ENCODE data around the gene TMPRSS2. TPM values are rescaled to one million over a fixed set of nuclear protein-coding genes. Genes with fewer than 3 reads are reported as not detected.

TMPRSS2 gene
- total RNA-seq, 1 donor from 2014 or later = 0.07 TPM

DNA sequence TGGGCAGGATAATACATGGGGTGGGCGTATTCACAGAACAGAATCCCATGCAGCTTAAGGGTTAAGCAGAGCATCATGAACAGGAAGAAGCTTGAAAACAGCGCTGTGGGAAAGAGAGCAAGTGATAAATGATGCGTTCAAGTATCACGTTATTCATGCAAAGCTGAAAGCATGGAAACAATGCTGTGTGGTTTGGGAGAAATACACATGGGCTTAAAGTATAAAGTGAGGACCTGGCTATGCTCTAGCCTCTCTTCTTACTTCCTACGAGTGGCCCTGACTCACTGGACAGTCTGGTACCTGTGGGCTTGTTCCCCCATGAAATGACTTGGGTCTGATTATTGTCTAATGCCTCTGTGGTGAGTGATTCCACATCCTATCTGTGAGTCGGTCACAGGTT, 25.7 kb downstream of the TMPRSS2 start:
- intact Hi-C loops (cut with micrococcal nuclease) = no loop called here

DNA sequence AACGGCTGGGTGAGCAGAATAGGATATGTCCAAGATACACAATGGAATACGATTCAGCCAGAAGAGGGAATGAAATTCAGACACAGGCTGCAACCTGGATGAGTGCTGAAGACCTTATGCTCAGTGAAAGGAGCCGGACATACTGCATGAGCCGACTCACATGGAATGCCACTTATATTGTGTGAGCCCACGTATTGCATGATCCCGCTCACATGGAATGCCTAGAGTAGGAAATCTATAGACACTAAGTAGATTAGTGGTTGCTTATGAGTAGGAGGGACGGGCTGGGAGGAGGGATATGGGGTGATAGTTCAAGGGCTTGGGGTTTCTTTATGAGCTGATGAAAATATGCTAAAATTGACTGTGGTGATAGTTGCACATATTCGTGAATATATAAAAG, 26.8 kb downstream of the TMPRSS2 start:
- intact Hi-C loops (cut with micrococcal nuclease) = no loop called here

DNA sequence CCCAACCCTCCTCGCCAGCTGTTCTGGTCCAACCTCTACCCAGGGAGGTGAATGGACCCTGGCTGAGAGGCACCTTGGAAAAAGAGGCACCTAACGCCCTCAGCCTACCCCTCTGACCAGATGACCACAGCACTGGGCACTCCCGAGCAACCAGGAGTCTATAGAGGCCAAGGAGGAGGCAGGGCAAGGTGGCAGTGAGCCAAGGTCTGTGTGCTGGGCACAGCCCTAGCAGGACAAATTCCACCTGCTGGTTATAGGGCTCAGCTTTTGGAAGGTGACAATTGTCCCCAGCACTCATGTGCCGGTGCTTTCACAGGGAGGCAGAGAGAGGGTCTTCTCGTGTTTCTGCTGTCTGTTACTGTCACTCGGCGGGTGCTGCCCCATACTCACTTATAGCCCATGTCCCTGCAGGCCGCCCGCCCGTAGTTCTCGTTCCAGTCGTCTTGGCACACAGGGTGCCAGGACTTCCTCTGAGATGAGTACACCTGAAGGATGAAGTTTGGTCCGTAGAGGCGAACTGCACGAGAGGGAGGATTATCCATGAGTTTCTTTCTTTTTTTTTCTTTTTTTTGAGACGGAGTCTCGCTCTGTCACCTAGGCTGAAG, 27.8 kb downstream of the TMPRSS2 start:
- intact Hi-C loops (cut with micrococcal nuclease) = no loop called here

DNA sequence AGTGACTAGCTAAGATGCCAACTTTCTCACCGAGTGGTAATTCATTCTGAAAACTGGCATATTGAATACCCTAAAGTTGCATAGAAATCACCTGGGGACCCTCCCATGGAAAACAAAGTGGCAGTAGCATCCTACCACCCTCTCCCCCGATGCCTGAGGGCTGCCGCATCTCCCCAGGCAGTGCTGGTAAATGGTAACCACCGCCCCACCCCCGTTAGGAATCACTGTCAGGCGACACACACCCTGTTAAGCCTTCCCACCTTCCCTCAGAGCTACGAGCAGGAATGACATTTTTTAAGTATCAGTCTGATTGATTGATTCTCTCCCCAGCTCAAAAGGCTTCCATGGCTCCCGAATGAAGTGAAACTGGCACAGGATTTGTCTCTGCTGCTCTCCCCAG, 28.3 kb downstream of the TMPRSS2 start:
- intact Hi-C loops (cut with micrococcal nuclease) = no loop called here

DNA sequence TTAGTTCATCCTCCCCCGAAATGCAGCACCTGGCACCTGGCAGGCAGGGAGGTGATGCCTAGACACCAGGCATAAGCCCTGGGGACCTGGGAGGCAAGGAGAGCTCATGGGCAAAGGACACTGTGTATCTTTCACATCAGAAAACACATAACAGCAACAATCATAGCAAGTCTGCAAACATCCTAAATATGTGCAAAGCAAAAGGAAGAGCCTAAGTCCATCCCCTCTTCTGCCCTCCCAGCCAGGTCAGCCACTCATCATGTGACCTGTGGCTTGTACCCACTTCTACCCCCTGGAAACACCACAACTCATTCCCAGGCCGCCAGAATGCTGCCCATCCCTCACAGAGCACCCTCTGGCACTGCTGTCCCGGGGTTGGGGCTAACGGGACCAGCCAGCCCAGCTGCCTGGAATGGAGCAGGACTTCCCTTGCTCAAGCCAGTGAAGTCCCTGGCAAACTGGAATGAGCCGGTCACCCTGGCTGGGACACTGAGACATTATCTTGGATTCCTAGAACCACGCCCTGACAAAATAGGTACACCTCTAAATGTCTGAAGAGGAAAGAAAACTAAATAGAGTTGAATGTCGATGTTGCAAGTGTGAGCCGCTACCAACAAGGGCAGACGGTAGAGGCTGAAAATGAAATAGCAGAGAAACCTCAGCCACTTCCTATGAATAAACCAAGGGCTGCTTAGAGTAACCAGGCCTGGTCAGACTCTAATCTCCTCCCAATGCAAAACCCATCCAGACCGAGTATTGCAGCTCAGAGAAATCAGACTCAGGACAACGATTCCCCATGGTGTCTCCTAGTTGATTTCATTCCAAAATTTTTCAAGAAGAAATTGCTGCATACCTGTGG, 29.4 kb downstream of the TMPRSS2 start:
- intact Hi-C loops (cut with micrococcal nuclease) = no loop called here

DNA sequence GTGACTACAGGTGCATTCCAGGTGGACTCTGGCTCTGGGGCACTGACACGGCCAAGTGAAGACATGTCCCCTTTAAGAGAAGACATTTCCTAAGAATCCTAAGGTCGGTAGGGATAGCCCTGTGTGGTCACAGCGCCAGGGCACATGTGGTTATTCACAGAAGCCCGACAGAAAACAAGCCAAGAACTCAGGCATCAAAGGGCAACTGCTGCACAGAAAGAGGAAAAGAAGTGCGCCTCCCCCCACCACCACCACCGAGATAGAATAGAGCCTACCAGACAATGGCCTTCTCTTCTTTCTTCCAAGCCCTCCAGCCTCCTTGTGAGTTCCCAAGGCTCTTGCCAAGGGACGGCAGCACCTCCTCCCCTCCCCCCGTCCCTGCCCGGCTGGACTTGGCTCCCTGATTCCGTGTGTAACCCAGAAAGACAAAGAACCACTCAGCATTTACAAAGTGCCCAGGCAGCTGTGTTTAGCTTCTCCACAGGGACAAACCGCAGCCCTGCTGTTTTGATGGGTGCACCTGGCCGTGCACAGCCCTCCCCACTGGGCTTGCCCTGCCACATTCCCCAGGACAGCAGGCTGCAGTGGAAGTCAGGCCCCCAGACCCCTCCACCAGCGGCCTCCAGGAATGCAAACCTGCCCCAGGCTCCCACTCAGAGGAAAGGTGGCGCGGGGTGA, 30.2 kb downstream of the TMPRSS2 start:
- intact Hi-C loops (cut with micrococcal nuclease) = no loop called here

DNA sequence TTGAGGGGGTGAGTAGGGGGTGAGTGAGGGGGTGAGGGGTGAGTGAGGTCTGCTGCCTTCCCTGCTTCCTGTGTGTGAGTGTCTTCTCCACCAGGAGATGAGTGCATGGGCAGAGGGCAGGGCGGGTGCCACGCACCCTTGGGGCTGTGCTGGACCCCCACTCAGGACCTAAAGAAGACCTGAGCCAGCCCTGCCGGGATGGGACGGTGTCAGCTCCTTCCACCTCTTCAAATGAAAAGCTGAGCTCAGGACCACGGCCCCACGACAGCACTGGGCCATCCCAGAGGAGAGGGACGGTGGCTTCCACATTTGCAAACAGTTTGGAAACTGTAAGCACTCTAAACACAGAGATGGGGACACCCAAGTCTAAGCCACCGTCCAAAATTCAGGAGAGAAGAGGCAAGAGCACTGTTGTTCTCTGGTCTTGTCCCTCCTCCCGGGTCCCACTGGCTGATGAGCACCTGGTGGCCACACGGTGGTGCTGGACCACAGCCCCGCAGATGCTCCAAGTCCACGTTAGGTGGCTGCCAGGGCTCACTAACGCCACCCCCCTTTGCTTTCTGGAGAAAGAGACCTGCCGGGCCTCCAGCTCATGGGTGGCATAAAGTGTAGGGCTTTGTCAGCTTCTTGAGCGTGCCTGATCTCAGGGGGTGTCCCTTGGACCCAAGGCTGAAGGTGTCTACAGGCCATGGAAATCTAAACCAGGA, 32.1 kb downstream of the TMPRSS2 start:
- intact Hi-C loops (cut with micrococcal nuclease) = no loop called here

DNA sequence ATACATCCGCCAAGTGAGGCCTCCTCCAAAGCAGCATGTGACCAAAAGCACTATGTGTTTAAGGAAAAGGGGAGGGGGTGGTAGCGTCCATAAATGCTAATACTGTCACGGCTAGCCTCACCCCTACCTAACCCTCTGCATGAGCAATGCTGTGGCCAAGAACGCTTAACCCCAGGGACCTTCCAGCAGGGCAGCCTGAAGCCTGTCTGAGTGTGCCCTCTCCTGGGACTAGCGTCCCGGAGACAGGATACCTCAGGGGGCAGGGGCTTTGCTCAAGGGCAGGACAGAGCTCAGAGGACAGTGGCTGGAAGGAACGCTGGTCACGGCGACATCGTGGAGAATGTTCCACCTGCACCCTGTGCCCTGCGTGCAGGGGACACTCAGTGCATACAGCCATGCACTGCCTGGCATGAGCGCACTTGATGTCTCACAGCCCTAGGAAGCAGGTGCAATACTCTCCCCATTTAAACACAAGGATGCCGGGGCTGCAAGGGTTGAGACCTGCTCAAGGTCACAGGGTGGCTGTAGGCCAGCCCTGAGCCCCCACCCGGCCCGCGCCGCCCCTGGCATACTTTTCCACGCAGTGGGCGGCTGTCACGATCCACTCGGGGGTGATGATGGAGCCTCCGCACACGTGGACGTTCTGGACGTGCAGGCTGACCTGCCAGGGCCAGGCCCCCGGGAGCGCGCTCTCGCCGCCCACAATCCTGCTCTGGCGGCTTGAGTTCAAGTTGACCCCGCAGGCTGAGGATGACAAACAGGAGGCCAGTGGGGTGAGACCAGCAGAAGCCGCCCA, 35.0 kb downstream of the TMPRSS2 start:
- intact Hi-C loops (cut with micrococcal nuclease) = no loop called here

DNA sequence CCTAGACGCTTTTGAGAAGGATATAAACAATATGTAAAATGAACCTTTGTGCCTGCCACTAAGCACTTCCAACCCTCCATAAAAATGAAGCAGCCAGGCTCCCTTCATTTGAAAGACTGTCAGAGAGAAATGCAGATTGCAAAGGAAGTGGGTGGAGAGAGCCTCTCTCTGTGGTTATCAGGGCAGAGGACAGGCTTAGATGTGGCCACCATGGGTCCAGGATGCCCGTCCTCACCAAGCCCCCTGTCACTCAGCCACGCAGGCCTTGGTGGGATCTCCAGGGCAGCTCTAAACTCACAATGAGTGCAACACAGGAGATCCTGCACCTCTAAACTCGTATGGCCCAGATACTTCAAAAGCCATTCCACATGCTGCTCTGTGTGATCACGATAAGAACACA, 37.9 kb downstream of the TMPRSS2 start:
- intact Hi-C loops (cut with micrococcal nuclease) = no loop called here

DNA sequence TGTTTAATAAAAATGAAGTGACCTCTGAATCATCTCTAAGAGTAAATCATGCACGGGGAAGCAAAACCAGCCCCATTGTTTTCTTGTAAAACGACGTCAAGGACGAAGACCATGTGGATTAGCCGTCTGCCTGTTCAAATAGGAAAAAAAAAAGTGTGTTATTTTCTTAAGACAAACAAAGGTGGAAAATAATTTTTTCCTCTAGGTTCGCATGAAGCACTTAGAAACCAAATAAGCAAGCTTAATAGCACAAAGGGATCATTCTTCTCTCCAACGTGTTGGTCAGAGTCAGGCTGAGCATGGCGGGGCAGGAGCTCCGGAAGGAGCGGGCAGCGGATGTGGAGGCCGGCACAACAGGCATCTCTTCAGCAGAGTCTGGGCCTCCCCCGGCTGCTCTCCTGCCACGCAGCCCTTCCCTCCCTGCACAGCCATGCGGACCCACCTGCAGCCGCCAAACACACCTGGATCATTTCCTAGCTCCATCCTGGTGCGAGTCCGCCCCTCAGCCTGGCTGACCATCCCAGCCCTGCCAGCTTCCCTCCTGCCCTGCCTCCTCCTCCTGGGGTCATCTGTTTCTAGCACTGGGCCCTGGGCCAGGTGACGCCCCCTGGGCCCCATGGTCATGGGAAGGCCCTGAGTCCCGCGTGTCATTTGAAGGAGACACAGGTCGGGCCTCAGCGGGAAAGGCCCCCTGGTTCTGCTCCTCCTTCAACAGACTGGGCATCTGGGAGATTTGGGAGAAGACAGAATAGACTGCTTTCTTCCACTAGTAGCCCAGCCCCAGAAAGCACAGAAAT, 41.7 kb downstream of the TMPRSS2 start:
- intact Hi-C loops (cut with micrococcal nuclease) = no loop called here

DNA sequence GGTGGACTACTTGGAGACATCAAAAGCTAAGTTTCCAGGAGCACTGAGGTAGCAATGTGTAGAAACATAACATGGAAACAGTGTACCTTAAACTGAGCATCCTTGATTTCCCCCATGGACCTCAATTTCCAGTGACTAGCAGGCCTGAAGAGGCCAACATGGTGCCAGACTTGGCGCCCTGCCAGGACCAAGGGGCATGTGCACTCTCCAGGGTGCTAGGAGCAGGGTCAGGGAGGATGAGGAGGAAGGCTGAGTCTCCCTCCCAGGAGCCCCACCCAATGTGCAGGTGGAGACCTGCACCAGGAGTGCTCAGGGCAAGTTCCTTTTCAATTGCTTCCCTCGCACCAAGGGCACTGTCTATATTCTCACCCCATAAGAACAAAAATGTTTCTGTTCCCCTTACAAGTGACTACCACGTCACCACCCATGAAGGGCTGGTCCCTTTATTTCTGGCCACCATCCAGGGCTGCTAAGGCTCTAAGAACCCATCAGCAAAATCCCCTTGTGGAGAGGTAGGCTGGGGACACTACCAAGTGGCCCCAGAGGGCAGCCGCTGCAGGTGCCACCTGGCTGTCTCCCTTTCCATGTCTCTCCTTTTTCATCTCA, 42.7 kb downstream of the TMPRSS2 start:
- intact Hi-C loops (cut with micrococcal nuclease) = no loop called here

DNA sequence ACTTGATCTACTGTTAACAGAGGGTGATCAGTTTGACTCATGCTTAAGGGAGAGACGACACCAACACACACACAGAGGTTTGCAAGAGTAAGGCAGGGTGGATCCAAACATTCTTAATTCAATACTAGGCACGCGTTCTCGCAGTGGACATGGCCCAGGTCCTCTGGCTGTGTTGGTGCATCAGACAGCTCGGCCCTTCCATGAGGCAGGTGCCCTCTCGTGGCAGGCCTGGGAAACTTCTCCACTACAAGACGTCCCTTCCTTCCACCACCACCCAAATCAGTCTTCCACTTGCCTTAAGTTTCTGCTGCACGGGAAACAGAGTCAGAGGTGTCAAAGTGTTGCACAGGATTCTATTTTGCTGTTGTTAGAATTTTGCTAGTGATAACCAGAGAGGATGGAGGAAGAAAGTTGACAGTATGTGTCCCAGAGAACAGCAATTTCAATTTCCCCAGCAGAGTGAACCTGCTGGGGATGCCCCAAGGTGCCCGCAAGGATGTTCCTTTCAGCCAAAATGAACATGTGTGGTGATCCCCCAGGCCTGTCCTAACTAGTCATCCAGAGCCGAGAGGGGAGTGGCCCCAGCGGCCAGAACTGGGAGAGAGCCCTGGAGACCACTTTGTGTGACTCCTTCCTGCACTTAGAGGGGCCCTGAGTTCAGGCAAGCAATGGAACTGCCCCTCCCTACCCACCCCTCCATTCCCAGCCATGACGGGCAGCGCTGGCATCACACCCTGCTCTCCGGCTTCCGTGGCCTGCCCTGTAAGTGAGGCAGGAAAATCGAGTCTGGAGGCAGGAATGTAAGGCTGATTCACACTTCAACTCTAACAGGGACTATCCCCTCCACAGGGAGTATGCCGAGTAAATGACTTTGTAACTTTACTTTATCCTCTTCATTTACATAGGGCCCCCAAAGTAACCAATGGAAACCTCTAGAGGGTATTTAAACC, 47.1 kb downstream of the TMPRSS2 start:
- intact Hi-C loops (cut with micrococcal nuclease) = loop anchor here (1.0 kb wide), 2 partner anchors 178 to 339 kb away; no protein-coding TSS in a partner anchor

DNA sequence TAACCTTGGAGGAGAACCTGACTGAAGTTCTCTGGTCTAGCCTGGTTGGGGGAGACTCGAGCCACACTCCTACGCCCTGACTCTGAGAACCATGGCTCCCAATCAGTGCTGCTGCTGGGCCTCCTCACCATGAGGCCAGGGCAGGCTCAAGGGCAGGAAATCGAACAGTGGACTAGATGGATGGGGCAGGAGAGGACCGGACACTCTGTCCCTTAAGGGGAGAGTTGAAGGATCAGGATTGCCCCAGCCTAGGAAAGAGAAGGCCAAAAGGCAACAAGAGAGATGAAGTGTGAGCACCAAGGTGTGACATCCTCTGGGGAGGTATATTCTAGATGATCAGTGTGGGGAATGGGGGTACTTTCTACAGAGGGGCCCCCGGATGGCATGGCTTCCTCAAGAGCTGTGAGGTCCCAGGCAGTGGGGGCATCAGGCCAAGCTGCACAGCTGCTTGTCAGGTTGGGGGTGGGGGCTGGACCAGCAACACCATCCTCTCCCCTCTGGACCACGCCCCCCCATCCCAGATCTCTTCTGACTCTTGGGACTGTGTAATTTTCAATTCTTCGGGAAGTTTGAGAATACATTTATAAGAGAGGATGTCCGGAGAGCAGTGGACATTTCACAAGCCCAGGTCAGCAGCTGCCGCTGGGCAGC, 47.9 kb downstream of the TMPRSS2 start:
- intact Hi-C loops (cut with micrococcal nuclease) = loop anchor here (1.0 kb wide), 2 partner anchors 177 to 338 kb away; no protein-coding TSS in a partner anchor

DNA sequence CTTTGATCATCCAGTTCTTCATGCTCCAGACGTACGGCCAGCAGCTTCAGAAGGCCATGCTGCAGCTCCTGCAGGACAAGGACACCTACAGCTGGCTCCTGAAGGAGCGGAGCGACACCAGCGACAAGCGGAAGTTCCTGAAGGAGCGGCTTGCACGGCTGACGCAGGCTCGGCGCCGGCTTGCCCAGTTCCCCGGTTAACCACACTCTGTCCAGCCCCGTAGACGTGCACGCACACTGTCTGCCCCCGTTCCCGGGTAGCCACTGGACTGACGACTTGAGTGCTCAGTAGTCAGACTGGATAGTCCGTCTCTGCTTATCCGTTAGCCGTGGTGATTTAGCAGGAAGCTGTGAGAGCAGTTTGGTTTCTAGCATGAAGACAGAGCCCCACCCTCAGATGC, 49.4 kb downstream of the TMPRSS2 start:
- intact Hi-C loops (cut with micrococcal nuclease) = no loop called here

DNA sequence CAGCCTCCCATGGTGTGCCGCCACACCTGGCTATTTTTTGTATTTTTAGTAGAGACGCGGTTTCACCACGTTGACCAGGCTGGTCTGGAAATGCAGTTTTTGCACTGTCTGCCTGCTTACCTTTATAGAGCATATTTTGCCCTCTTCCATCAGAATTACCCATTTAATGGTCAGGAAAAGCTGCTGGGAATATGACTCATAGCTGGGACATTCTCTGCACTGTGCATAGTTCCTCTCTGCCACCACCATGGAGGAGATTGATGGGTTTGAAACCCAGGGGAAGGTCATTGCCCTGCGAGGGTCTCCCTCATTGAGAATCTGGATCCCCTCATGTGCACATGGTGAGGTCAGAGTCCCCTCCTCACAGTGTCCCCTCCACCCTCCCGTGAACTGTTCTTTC, 49.8 kb downstream of the TMPRSS2 start:
- intact Hi-C loops (cut with micrococcal nuclease) = no loop called here

DNA sequence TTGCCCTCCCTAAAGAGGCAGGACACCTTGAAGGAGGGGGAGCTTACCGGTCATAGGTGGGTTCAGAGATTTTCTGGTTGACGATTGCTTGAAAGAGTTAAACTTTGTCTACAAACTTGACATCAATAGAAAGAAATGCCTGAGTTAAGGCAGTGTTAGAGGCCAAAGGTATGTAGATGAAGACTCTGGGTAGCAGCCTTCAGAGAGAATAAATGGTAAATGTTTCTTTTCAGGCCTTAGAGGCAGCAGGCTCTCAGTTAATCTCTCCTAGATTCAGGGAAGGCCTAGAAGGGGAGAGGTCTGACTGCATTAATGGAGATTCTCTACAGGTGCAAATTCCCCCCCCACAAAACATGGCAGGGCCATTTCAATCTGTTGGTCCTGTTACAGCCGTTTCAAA, 54.2 kb downstream of the TMPRSS2 start:
- intact Hi-C loops (cut with micrococcal nuclease) = no loop called here

DNA sequence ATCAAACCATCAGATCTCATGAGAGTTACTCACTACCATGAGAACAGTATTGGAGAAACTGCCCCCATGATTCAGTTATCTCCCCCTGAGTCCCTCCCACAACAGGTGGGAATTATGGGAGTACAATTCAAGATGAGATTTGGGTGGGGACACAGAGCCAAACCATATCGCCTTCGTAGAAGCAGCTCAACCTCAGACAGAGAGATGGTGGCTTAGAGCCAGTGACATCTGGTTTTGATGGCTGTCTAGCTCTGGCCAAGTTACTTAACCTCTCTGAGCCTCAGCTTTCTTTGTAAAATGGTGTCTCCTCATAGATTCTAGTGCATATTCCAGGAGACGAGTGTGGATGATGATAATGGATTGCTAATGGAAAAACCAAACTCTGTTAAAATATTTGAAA, 54.8 kb downstream of the TMPRSS2 start:
- intact Hi-C loops (cut with micrococcal nuclease) = no loop called here
